OCI-LY1 (cell line): Measurements from ENCODE around the gene GJA10.

Source experiments
- H2AFZ ChIP-seq: fragments of 200-600 bp; sonication (generic), shearing (Covaris generic); 2 replicates; pipeline ENCODE4 v1.6.0; 2014; ENCODE audit warnings: antibody characterized with exemption, mild to moderate bottlenecking, low read length
- H3F3A ChIP-seq: fragments of 200-600 bp; sonication (generic), shearing (Covaris generic); 2 replicates; pipeline ENCODE4 v1.6.0; 2014; ENCODE audit warnings: mild to moderate bottlenecking, antibody characterized with exemption, low read length, moderate library complexity; ENCODE audit not compliant: insufficient read depth
- H3K27ac ChIP-seq: fragments of 200-600 bp; sonication (generic); 2 replicates; pipeline ENCODE4 v1.5.1; 2014; ENCODE audit warnings: low read length, mixed run types, mild to moderate bottlenecking, low read depth; ENCODE audit not compliant: poor library complexity, severe bottlenecking
- H3K27me3 ChIP-seq: fragments of 200-600 bp; sonication (generic); 2 replicates; pipeline ENCODE4 v1.6.0; 2014; ENCODE audit warnings: antibody characterized with exemption, mild to moderate bottlenecking, low read length, moderate library complexity; ENCODE audit not compliant: insufficient read depth
- H3K36me3 ChIP-seq: fragments of 200-600 bp; sonication (generic); 2 replicates; pipeline ENCODE4 v1.6.1; 2014; ENCODE audit warnings: mild to moderate bottlenecking, antibody characterized with exemption, low read length, moderate library complexity, mixed read lengths; ENCODE audit not compliant: insufficient read depth
- H3K4me1 ChIP-seq: fragments of 200-600 bp; sonication (generic); 2 replicates; pipeline ENCODE4 v1.5.1; 2014; ENCODE audit warnings: mild to moderate bottlenecking, low read length, moderate library complexity; ENCODE audit not compliant: insufficient read depth, severe bottlenecking
- H3K4me2 ChIP-seq: fragments of 200-600 bp; sonication (generic), shearing (Covaris generic); 2 replicates; pipeline ENCODE4 v1.6.1; 2014; ENCODE audit warnings: low read length
- H3K4me3 ChIP-seq: fragments of 200-600 bp; sonication (generic); 2 replicates; pipeline ENCODE4 v1.5.1; 2014; ENCODE audit warnings: low read length, low read depth, mild to moderate bottlenecking, mixed read lengths; ENCODE audit not compliant: poor library complexity, severe bottlenecking
- H3K79me2 ChIP-seq: fragments of 200-600 bp; shearing (Covaris generic); 2 replicates; pipeline ENCODE4 v1.6.1; 2016; ENCODE audit warnings: mixed run types, low read length, mixed read lengths; ENCODE audit not compliant: insufficient read depth
- H3K9ac ChIP-seq: fragments of 200-600 bp; sonication (generic), shearing (Covaris generic); 2 replicates; pipeline ENCODE4 v1.6.1; 2014; ENCODE audit warnings: mild to moderate bottlenecking, low read length, mixed read lengths
- H3K9me2 ChIP-seq: fragments of 200-600 bp; sonication (generic), shearing (Covaris generic); 2 replicates; pipeline ENCODE4 v1.6.1; 2014; ENCODE audit warnings: low read depth, mild to moderate bottlenecking, low read length, mixed read lengths
- H3K9me3 ChIP-seq: fragments of 200-600 bp; shearing (Covaris generic); 2 replicates; pipeline ENCODE4 v1.6.1; 2014; ENCODE audit warnings: low read length, mixed read lengths
- H4K20me1 ChIP-seq: fragments of 200-600 bp; sonication (generic), shearing (Covaris generic); 2 replicates; pipeline ENCODE4 v1.6.0; 2016; ENCODE audit warnings: mild to moderate bottlenecking, low read length; ENCODE audit not compliant: insufficient read depth
- CTCF ChIP-seq: fragments of 200-600 bp; sonication (generic), shearing (Covaris generic); IDR thresholded peaks from 2 replicates; pipeline ENCODE4 v1.5.1; 2017; ENCODE audit warnings: mild to moderate bottlenecking, antibody characterized with exemption, low read length, moderate library complexity, mixed read lengths
- EZH2 ChIP-seq: fragments of 200-600 bp; sonication (generic), shearing (Covaris generic); IDR thresholded peaks from 2 replicates; pipeline ENCODE4 v1.8.0; 2017; ENCODE audit warnings: borderline replicate concordance, mixed run types, mild to moderate bottlenecking, antibody characterized with exemption, low read length, moderate library complexity, mixed read lengths

Gene GJA10

GRCh38 chr6:89941763-89942497, 47.7 kb downstream of the GJA10 start:
- H3K27me3 ChIP-seq: no peaks in the 10 kb centered on the region
- H3F3A ChIP-seq: no peaks in the 10 kb centered on the region
- peaks cover 94% of the 10 kb centered on the region for H3K36me3 ChIP-seq
- H3K9me2 ChIP-seq: no peaks in the 10 kb centered on the region
- H3K9ac ChIP-seq: no peak overlapping the region
- no peaks in the 10 kb centered on the region for H4K20me1 ChIP-seq
- no peaks in the 10 kb centered on the region for H3K4me1 ChIP-seq
- H3K79me2 ChIP-seq: no peaks in the 10 kb centered on the region; the same call in 1 of the 2 replicates
- H3K27ac ChIP-seq: no peak overlapping the region
- H3K4me2 ChIP-seq: no peak overlapping the region
- peaks cover 4% of the 10 kb centered on the region; the same call in 1 of the 2 replicates for H3K9me3 ChIP-seq
- H2AFZ ChIP-seq: no peak overlapping the region
- H3K4me3 ChIP-seq: no peak overlapping the region
- TF ChIP-seq CTCF (no peak), EZH2 (no peak)

- Histone ChIP-seq H3K4me1 (no peaks in the 10 kb centered on the region), H3K4me3 (no peak overlapping the region), H4K20me1 (no peaks in the 10 kb centered on the region), H3K9me2 (no peaks in the 10 kb centered on the region), H3K27ac (no peak overlapping the region), H3K4me2 (no peak overlapping the region), H3K36me3 (peaks cover 94% of the 10 kb centered on the region), H3K27me3 (no peaks in the 10 kb centered on the region), H3K9me3 (peaks cover 4% of the 10 kb centered on the region; the same call in 1 of the 2 replicates), H3K79me2 (no peaks in the 10 kb centered on the region; the same call in 1 of the 2 replicates), H3F3A (no peaks in the 10 kb centered on the region), H2AFZ (no peak overlapping the region), H3K9ac (no peak overlapping the region)
- TF ChIP-seq EZH2 (no peak), CTCF (no peak)
Observed at GRCh38 chr6:89942601-89943000, 48.3 kb downstream of the GJA10 start.

- Histone ChIP-seq H3F3A (no peaks in the 10 kb centered on the region), H3K4me1 (no peaks in the 10 kb centered on the region), H3K36me3 (peaks cover 94% of the 10 kb centered on the region), H3K9me3 (peaks cover 4% of the 10 kb centered on the region; the same call in 1 of the 2 replicates), H3K9ac (no peak overlapping the region), H2AFZ (no peak overlapping the region), H3K4me2 (no peak overlapping the region), H3K79me2 (no peaks in the 10 kb centered on the region; the same call in 1 of the 2 replicates), H3K9me2 (no peaks in the 10 kb centered on the region), H3K27me3 (no peaks in the 10 kb centered on the region), H3K27ac (no peak overlapping the region), H3K4me3 (no peak overlapping the region), H4K20me1 (no peaks in the 10 kb centered on the region)
- TF ChIP-seq CTCF (no peak), EZH2 (no peak)
Observed at GRCh38 chr6:89944181-89944755, 50.0 kb downstream of the GJA10 start.
